ENCODE data around the gene IL1RAPL2. TPM values are rescaled to one million over a fixed set of nuclear protein-coding genes. Genes with fewer than 3 reads are reported as not detected.

Gene IL1RAPL2
- total RNA-seq, 1 experiment from 2014 or later = not detected

- intact Hi-C loops (cut with micrococcal nuclease; ENCODE audit: unreplicated experiment) = no loop called here
- BruUV-seq (replicated peaks) = no TSS peak
- ATAC-seq (no peak), DNase-seq (ENCODE audit: low read depth, low spot score) (no peak)
- in situ Hi-C loops (cut with HindIII; ENCODE audit: low pct_unique_long_range_greater_than_20kb, low sequenced_read_pairs) = no loop called here
- ChIA-PET POLR2A (no interaction called here), CTCF (no interaction called here)
- Histone ChIP-seq H3K36me3 (ENCODE audit: control insufficient read depth, insufficient read depth, low read length) (no peaks in the 10 kb centered on the region), H3K27ac (ENCODE audit: low read length) (no peak overlapping the region), H3K27me3 (ENCODE audit: control insufficient read depth, insufficient read depth, low read length) (no peaks in the 10 kb centered on the region; the same call in 1 of the 2 replicates), H3K9me3 (ENCODE audit: control insufficient read depth, insufficient read depth, low read depth, low read length) (no peaks in the 10 kb centered on the region), H3K4me1 (ENCODE audit: control insufficient read depth, insufficient read depth, low read length) (no peaks in the 10 kb centered on the region), H3K4me3 (ENCODE audit: low read depth in 2 of 2, low read length in 2 of 2) (no peak overlapping the region)
- TF ChIP-seq CTCF (IDR thresholded peaks at IDR 0.05) (no peak), TCF7L2 (IDR thresholded peaks at IDR 0.05; ENCODE audit: low read depth, low read length) (no peak), POLR2AphosphoS5 (IDR thresholded peaks at IDR 0.05; ENCODE audit: low read depth, low read length) (no peak), REST (IDR thresholded peaks at IDR 0.05; ENCODE audit: insufficient read depth in 1 of 2, low read depth in 2 of 2, low read length in 1 of 2) (no peak), SIN3A (IDR thresholded peaks at IDR 0.05; ENCODE audit: borderline replicate concordance, insufficient read depth, low read depth, low read length) (no peak)
These were observed 1250.5 kb downstream of the IL1RAPL2 start for GRCh38 chrX:105816517-105816916.
